PFSK-1 (cell line): ENCODE data around the gene LDLRAD4.

ENCODE experiments used
- FOXP2 ChIP-seq: optimal IDR thresholded peaks from 2 replicates; pipeline ENCODE3; 2011; ENCODE audit warnings: borderline replicate concordance, control low read depth, inconsistent platforms; ENCODE audit not compliant: insufficient read depth; ENCODE audit errors: extremely low read length, extremely low read depth
- POLR2AphosphoS5 ChIP-seq: IDR thresholded peaks from 2 replicates; pipeline ENCODE4 v1.6.1; 2012; ENCODE audit warnings: low read depth, mild to moderate bottlenecking, control low read depth, low read length, moderate library complexity
- REST ChIP-seq, 2 experiments: IDR thresholded peaks; 2 replicates each; pipeline versions ENCODE4 v1.6.1 to v1.8.0; 2011 to 2012; ENCODE audit warnings: low read depth in 2 of 2, low read length in 2 of 2, control low read depth in 1 of 2, inconsistent platforms in 1 of 2, mild to moderate bottlenecking in 1 of 2, moderate library complexity in 1 of 2; ENCODE audit not compliant: insufficient read depth in 1 of 2
- SIN3A ChIP-seq: IDR thresholded peaks from 2 replicates; pipeline ENCODE4 v1.6.1; 2012; ENCODE audit warnings: mild to moderate bottlenecking, low read length, moderate library complexity, borderline replicate concordance; ENCODE audit not compliant: insufficient read depth
- TAF1 ChIP-seq: IDR thresholded peaks from 2 replicates; pipeline ENCODE4 v1.6.1; 2012; ENCODE audit warnings: low read length, control low read depth, borderline replicate concordance; ENCODE audit not compliant: insufficient read depth

LDLRAD4 gene

GRCh38 chr18:13524811-13525210, 306.3 kb downstream of the LDLRAD4 start:
- TF ChIP-seq REST (IDR thresholded peaks at IDR 0.05; ENCODE audit: insufficient read depth in 1 of 2, low read depth in 2 of 2, low read length in 2 of 2): no peak
- no peak for TF ChIP-seq POLR2AphosphoS5
- TF ChIP-seq FOXP2: no peak
- TF ChIP-seq TAF1: no peak
- TF ChIP-seq SIN3A: no peak

- TF ChIP-seq SIN3A (no peak), POLR2AphosphoS5 (no peak), FOXP2 (no peak), TAF1 (no peak), REST (IDR thresholded peaks at IDR 0.05; ENCODE audit: insufficient read depth in 1 of 2, low read depth in 2 of 2, low read length in 2 of 2) (no peak)
These were observed 306.9 kb downstream of the LDLRAD4 start for GRCh38 chr18:13525381-13526029.

GRCh38 chr18:13526519-13526918, 308.0 kb downstream of the LDLRAD4 start:
- TF ChIP-seq POLR2AphosphoS5 (no peak), FOXP2 (no peak)

- TF ChIP-seq SIN3A: no peak
- no peak for TF ChIP-seq REST (IDR thresholded peaks at IDR 0.05; ENCODE audit: insufficient read depth in 1 of 2, low read depth in 2 of 2, low read length in 2 of 2)
- TF ChIP-seq POLR2AphosphoS5: no peak
- no peak for TF ChIP-seq TAF1
- TF ChIP-seq FOXP2: no peak
These were observed 308.7 kb downstream of the LDLRAD4 start for GRCh38 chr18:13527256-13527655.

- no peak for TF ChIP-seq SIN3A
- no peak for TF ChIP-seq POLR2AphosphoS5
- TF ChIP-seq FOXP2: no peak
- TF ChIP-seq REST (IDR thresholded peaks at IDR 0.05; ENCODE audit: insufficient read depth in 1 of 2, low read depth in 2 of 2, low read length in 2 of 2): no peak
- no peak for TF ChIP-seq TAF1
These were observed 309.2 kb downstream of the LDLRAD4 start for GRCh38 chr18:13527730-13528129.
